ENCODE results near the gene CUEDC2.

DNA sequence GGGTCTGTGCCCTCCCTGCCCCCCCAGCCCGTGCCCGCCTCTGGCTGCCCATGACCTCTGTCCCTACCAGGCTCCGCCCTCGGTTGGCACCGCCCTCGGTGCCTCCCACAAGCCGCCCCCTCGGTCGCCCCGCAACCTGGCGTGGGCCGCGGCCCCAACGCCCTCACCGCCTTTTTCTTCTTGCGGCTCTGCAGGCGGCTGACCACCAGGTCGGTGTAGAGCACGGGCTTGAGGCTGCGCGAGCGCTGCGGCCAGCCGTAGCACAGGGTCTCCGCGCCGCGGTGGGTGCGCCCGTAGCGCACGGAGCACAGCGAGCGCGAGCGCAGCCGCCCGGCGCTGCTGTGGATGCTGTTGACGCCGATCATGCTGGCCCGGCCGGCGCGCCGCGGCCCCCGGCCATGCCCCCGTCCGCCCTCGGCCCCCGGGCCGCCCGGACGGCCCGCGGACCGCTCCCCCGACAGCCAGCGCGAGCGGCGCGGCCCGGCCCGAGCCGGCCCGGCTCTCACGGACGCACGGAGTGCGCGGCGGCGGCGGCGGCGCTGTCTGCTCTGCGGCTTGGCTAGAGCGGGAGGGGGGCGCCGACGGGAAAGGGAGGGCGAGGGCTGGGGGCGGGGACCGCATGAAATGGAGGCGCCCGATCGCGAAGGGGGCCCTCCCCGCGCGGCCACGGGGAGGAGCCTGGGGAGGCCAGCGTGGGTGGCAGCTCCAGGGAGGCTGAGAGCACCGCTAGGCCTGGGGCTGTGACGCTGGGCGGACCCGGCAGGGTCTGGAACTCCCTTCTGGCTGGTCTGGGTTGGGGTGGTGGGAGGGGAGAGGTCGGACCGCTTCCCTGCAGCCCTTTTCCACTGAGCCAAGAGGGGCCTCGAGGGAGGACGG, 23.4 kb downstream of the CUEDC2 start:
- TF ChIP-seq, protein P1, sequence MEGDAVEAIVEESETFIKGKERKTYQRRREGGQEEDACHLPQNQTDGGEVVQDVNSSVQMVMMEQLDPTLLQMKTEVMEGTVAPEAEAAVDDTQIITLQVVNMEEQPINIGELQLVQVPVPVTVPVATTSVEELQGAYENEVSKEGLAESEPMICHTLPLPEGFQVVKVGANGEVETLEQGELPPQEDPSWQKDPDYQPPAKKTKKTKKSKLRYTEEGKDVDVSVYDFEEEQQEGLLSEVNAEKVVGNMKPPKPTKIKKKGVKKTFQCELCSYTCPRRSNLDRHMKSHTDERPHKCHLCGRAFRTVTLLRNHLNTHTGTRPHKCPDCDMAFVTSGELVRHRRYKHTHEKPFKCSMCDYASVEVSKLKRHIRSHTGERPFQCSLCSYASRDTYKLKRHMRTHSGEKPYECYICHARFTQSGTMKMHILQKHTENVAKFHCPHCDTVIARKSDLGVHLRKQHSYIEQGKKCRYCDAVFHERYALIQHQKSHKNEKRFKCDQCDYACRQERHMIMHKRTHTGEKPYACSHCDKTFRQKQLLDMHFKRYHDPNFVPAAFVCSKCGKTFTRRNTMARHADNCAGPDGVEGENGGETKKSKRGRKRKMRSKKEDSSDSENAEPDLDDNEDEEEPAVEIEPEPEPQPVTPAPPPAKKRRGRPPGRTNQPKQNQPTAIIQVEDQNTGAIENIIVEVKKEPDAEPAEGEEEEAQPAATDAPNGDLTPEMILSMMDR (conservative IDR thresholded peaks at IDR 0.05 in 1 of 2, IDR thresholded peaks at IDR 0.05 in 1 of 2; ENCODE audit: low read depth in 1 of 2, low read length in 2 of 2) = no peak
- no peak for TF ChIP-seq EZH2 (IDR thresholded peaks at IDR 0.05; ENCODE audit: low read length, missing control alignments)

Data from fibroblast of lung (primary cell).